K562 (cell line): ENCODE results near the gene FPR1. TPM values are rescaled to one million over a fixed set of nuclear protein-coding genes. Genes with fewer than 3 reads are reported as not detected.

ENCODE experiments used
- ATAC-seq: fragments of 200-7000 bp; cut with Tn5 transposase; 3 replicates; pipeline ENCODE4 v1.9.1; 2020; ENCODE audit warnings: moderate library complexity
- BruUV-seq: library from RNA; stranded (reverse); fragments of 400-500 nt; replicated peaks from 2 replicates; lab custom pipeline; 2021; lab: Mats Ljungman, UMichigan
- CTCF ChIA-PET: fragments of 300-600 bp; formaldehyde crosslinking; extraction: SDS; loops from one replicate; lab custom pipeline; 2021; ENCODE audit warnings: low intra/inter-chr PET ratio; lab: Yijun Ruan, JAX
- POLR2A ChIA-PET: fragments of 300-600, 350-650 bp; sonication (Branson Sonifier 250); formaldehyde crosslinking; extraction: SDS; loops from one replicate; lab custom pipeline; 2021; ENCODE audit warnings: antibody characterized with exemption, inconsistent platforms; lab: Yijun Ruan, JAX
- DNase-seq, 4 experiments: peaks; one replicate each; pipeline versions ENCODE4 v3.0.0 to v3.0.0-alpha.2; 2011 to 2018; ENCODE audit warnings: low spot score in 3 of 4, mixed read lengths in 3 of 4; ENCODE audit errors: extremely low read depth in 1 of 4
- FAIRE-seq: peaks from 2 replicates; lab custom pipeline; 2011; peaks lifted over from hg19 to GRCh38; lab: Jason Lieb, UNC
- H2AFZ ChIP-seq: 2 replicates; pipeline ENCODE4 v1.6.0; 2011; ENCODE audit warnings: low read depth, low read length, control low read depth, inconsistent platforms
- H3K27ac ChIP-seq: fragments of 200-600 bp; 3 replicates; pipeline ENCODE4 v1.8.0; 2011; ENCODE audit warnings: low read depth, mild to moderate bottlenecking, control low read depth, inconsistent platforms, low read length, moderate library complexity, mixed read lengths; ENCODE audit errors: extremely low read depth
- H3K27me3 ChIP-seq, 2 experiments: fragments of 300-600 bp in 1 of 2; 2 replicates in 1 of 2; 3 replicates in 1 of 2; pipeline versions ENCODE4 v1.6.0 to v1.8.0; 2011; ENCODE audit warnings: inconsistent platforms in 2 of 2, low read length in 2 of 2, mild to moderate bottlenecking in 1 of 2, mixed read lengths in 1 of 2, moderate library complexity in 1 of 2; ENCODE audit not compliant: control insufficient read depth in 2 of 2, insufficient read depth in 2 of 2
- H3K36me3 ChIP-seq: fragments of 300-600 bp; 3 replicates; pipeline ENCODE4 v1.8.0; 2011; ENCODE audit warnings: mild to moderate bottlenecking, low read length, inconsistent platforms; ENCODE audit not compliant: control insufficient read depth, insufficient read depth
- H3K4me1 ChIP-seq, 2 experiments: fragments of 200-600 bp in 1 of 2; replicated peaks in 1 of 2; 2 replicates in 1 of 2; 3 replicates in 1 of 2; pipeline versions ENCODE4 v1.5.1 to v1.8.0; 2011; ENCODE audit warnings: inconsistent platforms in 2 of 2, low read length in 2 of 2, mild to moderate bottlenecking in 1 of 2, mixed read lengths in 1 of 2, moderate library complexity in 1 of 2; ENCODE audit not compliant: control insufficient read depth in 2 of 2, insufficient read depth in 2 of 2
- H3K4me2 ChIP-seq: 2 replicates; pipeline ENCODE4 v1.6.1; 2011; ENCODE audit warnings: low read length, control low read depth, inconsistent platforms, mixed read lengths; ENCODE audit not compliant: insufficient read depth
- H3K4me3 ChIP-seq: fragments of 200-600 bp; sonication (generic), shearing (Covaris generic); 2 replicates; pipeline ENCODE4 v1.5.1; 2016; ENCODE audit warnings: control low read depth, inconsistent platforms
- H3K79me2 ChIP-seq: fragments of 200-600 bp; 3 replicates; pipeline ENCODE4 v1.8.0; 2011; ENCODE audit warnings: low read length, inconsistent platforms; ENCODE audit not compliant: control insufficient read depth, insufficient read depth
- H3K9ac ChIP-seq, 2 experiments: 2 replicates each; pipeline versions ENCODE4 v1.6.0 to v1.6.1; 2011; ENCODE audit warnings: low read depth in 2 of 2, low read length in 2 of 2, control low read depth in 1 of 2, inconsistent platforms in 1 of 2, mild to moderate bottlenecking in 1 of 2, mixed read lengths in 1 of 2; ENCODE audit not compliant: insufficient read depth in 1 of 2
- H3K9me1 ChIP-seq: one replicate; pipeline ENCODE4 v1.6.0; 2011; ENCODE audit warnings: inconsistent platforms, mild to moderate bottlenecking, low read length, moderate library complexity; ENCODE audit not compliant: control insufficient read depth, insufficient read depth
- H3K9me3 ChIP-seq: replicated peaks from 2 replicates; pipeline ENCODE4 v1.5.1; 2011; ENCODE audit warnings: low read depth, low read length, inconsistent platforms; ENCODE audit not compliant: control insufficient read depth, insufficient read depth
- H4K20me1 ChIP-seq: replicated peaks from 2 replicates; pipeline ENCODE4 v1.6.1; 2011; ENCODE audit warnings: low read length, inconsistent platforms, mixed read lengths; ENCODE audit not compliant: control insufficient read depth, insufficient read depth
- ATF7 ChIP-seq: fragments of 450-650 bp; IDR thresholded peaks from 2 replicates; pipeline ENCODE4 v1.7.1; 2014; ENCODE audit warnings: mild to moderate bottlenecking, moderate library complexity
- CBFA2T3 ChIP-seq: fragments of 450-650 bp; IDR thresholded peaks from 2 replicates; pipeline ENCODE4 v1.6.1; 2017
- CUX1 ChIP-seq: fragments of 200-800 bp; sonication (Bioruptor generic); IDR thresholded peaks from 2 replicates; pipeline ENCODE4 v1.6.1; 2016; ENCODE audit warnings: missing genetic modification characterization, missing compliant biosample characterization
- EP300 ChIP-seq: IDR thresholded peaks from 2 replicates; pipeline ENCODE4 v1.6.1; 2012; ENCODE audit warnings: low read length, improper control_type of control experiment
- KDM1A ChIP-seq, 2 experiments: fragments of 450-650 bp; IDR thresholded peaks; 2 replicates each; pipeline ENCODE4 v1.6.1; 2016; ENCODE audit warnings: mild to moderate bottlenecking in 2 of 2
- MEIS2 ChIP-seq: fragments of 450-650 bp; IDR thresholded peaks from 2 replicates; pipeline ENCODE4 v1.6.1; 2014; ENCODE audit warnings: mild to moderate bottlenecking; ENCODE audit not compliant: partially characterized antibody
- NR2C1 ChIP-seq, 2 experiments: fragments of 450-650 bp; IDR thresholded peaks; 2 replicates each; pipeline ENCODE4 v1.6.1; 2017; ENCODE audit warnings: mild to moderate bottlenecking in 2 of 2, antibody characterized with exemption in 1 of 2, inconsistent platforms in 1 of 2, missing compliant biosample characterization in 1 of 2, missing genetic modification characterization in 1 of 2
- PTBP1 ChIP-seq: fragments of 200-400 bp; formaldehyde crosslinking; IDR thresholded peaks from 2 replicates; pipeline ENCODE4 v1.6.1; 2017; ENCODE audit warnings: low read depth, low read length
- SMARCA4 ChIP-seq: fragments of 450-650 bp; IDR thresholded peaks from 2 replicates; pipeline ENCODE4 v1.6.1; 2016
- SMARCE1 ChIP-seq: fragments of 450-650 bp; IDR thresholded peaks from 2 replicates; pipeline ENCODE4 v1.7.1; 2016; ENCODE audit warnings: mild to moderate bottlenecking
- SNAPC5 ChIP-seq: fragments of 250-450 bp; sonication (Bioruptor Pico); IDR thresholded peaks from 2 replicates; pipeline ENCODE4 v1.8.0; 2021; ENCODE audit warnings: moderate library complexity, mild to moderate bottlenecking, inconsistent platforms
- SRSF9 ChIP-seq: fragments of 200-400 bp; formaldehyde crosslinking; IDR thresholded peaks from 2 replicates; pipeline ENCODE4 v1.6.1; 2017; ENCODE audit warnings: low read depth, low read length, borderline replicate concordance
- THRA ChIP-seq: fragments of 450-650 bp; IDR thresholded peaks from 2 replicates; pipeline ENCODE4 v1.6.1; 2017; ENCODE audit warnings: mild to moderate bottlenecking, moderate library complexity
- ZNF583 ChIP-seq: fragments of 250-450 bp; sonication (Bioruptor Pico); IDR thresholded peaks from 2 replicates; pipeline ENCODE4 v1.4.0; 2020
- WGBS: fragments of 100-300 bp; shearing (Covaris generic); methylation state at CpG from one replicate; pipeline ENCODE4 v1.1.6; 2016; ENCODE audit warnings: low coverage, mixed read lengths; ENCODE audit not compliant: insufficient coverage; ENCODE audit errors: missing lambda C conversion rate; 5-methylcytosine and 5-hydroxymethylcytosine counted together
- in situ Hi-C: fragments of 300-500 bp; cut with MboI; formaldehyde crosslinking; loops from 4 replicates; pipeline ENCODE4 v1.15.0; 2018; ENCODE audit warnings: inconsistent platforms, mixed read lengths
- intact Hi-C: fragments of 100-400 bp; cut with micrococcal nuclease; formaldehyde crosslinking; loops from 2 replicates; pipeline ENCODE4 v1.14.2; 2022
- polyA plus RNA-seq, 8 experiments: library from polyadenylated mRNA; depleted of rRNA in 4 of 8; stranded (reverse) in 5 of 8; unstranded in 3 of 8; fragments of >200 nt; fragmentation: Nextera tagmentation in 2 of 8; fragmentation: Illumina TruSeq in 1 of 8; extraction: Ambion mirVana in 2 of 8; extraction: Trizol in 1 of 8; gene quantifications; 2 replicates each; pipeline versions ENCODE4 v1.2.1 to v1.2.3, GENCODE V29; 2011 to 2014; ENCODE audit warnings: inconsistent platforms in 1 of 8, missing spikeins in 1 of 8
- total RNA-seq, 7 experiments: library from RNA; depleted of rRNA in 6 of 7; stranded (reverse); fragments of >200 nt in 6 of 7; fragmentation: Illumina TruSeq in 2 of 7; extraction: Trizol in 2 of 7; gene quantifications; 2 replicates each; pipeline versions ENCODE4 v1.2.1 to v1.2.3, GENCODE V29; 2011 to 2021; ENCODE audit warnings: low replicate concordance in 1 of 7

The FPR1 gene
- total and polyA plus RNA-seq, 9 of the 15 experiments (the other 6 are each of a cell fraction or from before 2014, with no cell fraction given) = 0.06 to 0.25 (median 0.14) TPM; not detected in 4

- TF ChIP-seq CUX1 = no peak
These were observed 49.4 kb downstream of the FPR1 start (continued) for GRCh38 chr19:51702103-51702824.

- no TSS peak for BruUV-seq
- Histone ChIP-seq H2AFZ (peak overlapping the region; percentile 83), H3K4me2 (peak overlapping the region; percentile 87), H3K4me3 (peak overlapping the region; percentile 74), H3K79me2 (peaks cover 22% of the 10 kb centered on the region), H3K27me3 (no peaks in the 10 kb centered on the region), H3K36me3 (peaks cover 56% of the 10 kb centered on the region), H4K20me1 (no peaks in the 10 kb centered on the region), H3K9ac (peak overlapping the region; percentile 50 to 75; a peak in 3 of 4 replicates), H3K9me3 (no peaks in the 10 kb centered on the region), H3K27ac (peak overlapping the region; percentile 83), H3K4me1 (peaks cover 34 to 40% of the 10 kb centered on the region in 2 experiments), H3K9me1 (no peaks in the 10 kb centered on the region)
- ATAC-seq = peak; percentile 18
- in situ Hi-C loops (no loop called here), intact Hi-C loops (loop anchor here (5.0 kb wide), 2 partner anchors 76 to 96 kb away; partner anchors contain the start of gene FPR3)
- peak in 2 of 4 experiments; percentile 48 to 89 for DNase-seq
- 3% methylated on average over 11 of the region's 12 CpGs for WGBS
- no peak for FAIRE-seq
- ChIA-PET POLR2A (interaction anchor here (0.6 to 1.0 kb wide), 2 partner anchors 13 to 152 kb away, joined by 4 read pairs; no protein-coding TSS in a partner anchor), CTCF (no interaction called here)
- TF ChIP-seq KDM1A (IDR thresholded peaks at IDR 0.05) = peak; percentile 59 to 66; a peak in 3 of 4 replicates
- TF ChIP-seq NR2C1 (IDR thresholded peaks at IDR 0.05) = peak; percentile 65; the same call in 1 of the 2 replicates
- TF ChIP-seq NR2C1 (tag; IDR thresholded peaks at IDR 0.05) = 0 out of 2 replicates have a peak, but pooled peaks have one; percentile 45
- TF ChIP-seq MEIS2 = no peak
- TF ChIP-seq PTBP1 = no peak
- TF ChIP-seq ZNF583 (CRISPR knock-in tag) = no peak
- TF ChIP-seq SNAPC5 (CRISPR knock-in tag) = no peak
- TF ChIP-seq SRSF9 = no peak
- peak; percentile 23; the same call in 1 of the 2 replicates for TF ChIP-seq ATF7
- TF ChIP-seq SMARCE1 = 0 out of 2 replicates have a peak, but pooled peaks have one; percentile 24
- peak; percentile 57 for TF ChIP-seq SMARCA4
- TF ChIP-seq THRA = no peak
- TF ChIP-seq CBFA2T3 = peak; percentile 86
- TF ChIP-seq EP300 = peak; percentile 61; the same call in 1 of the 2 replicates
These were observed 50.1 kb downstream of the FPR1 start for GRCh38 chr19:51701468-51702100.
